HG03066 (cell line): ENCODE measurements around the gene TPRG1.
"Not testable (repeated sequence)": the region's sequence is repeated elsewhere in the genome, so short reads cannot be mapped to it uniquely, and the experiment has no call there.

Experiments
- ATAC-seq: cut with Tn5 transposase; IDR thresholded peaks from one replicate; pipeline ENCODE4 v1.9.1; 2021; ENCODE audit warnings: low read depth; ENCODE audit not compliant: unreplicated experiment

The TPRG1 gene

GRCh38 chr3:189307963-189308362, 136.2 kb downstream of the TPRG1 start:
- no peak for ATAC-seq

- ATAC-seq = no peak
Observed at GRCh38 chr3:189308608-189309007, 136.8 kb downstream of the TPRG1 start.

DNA sequence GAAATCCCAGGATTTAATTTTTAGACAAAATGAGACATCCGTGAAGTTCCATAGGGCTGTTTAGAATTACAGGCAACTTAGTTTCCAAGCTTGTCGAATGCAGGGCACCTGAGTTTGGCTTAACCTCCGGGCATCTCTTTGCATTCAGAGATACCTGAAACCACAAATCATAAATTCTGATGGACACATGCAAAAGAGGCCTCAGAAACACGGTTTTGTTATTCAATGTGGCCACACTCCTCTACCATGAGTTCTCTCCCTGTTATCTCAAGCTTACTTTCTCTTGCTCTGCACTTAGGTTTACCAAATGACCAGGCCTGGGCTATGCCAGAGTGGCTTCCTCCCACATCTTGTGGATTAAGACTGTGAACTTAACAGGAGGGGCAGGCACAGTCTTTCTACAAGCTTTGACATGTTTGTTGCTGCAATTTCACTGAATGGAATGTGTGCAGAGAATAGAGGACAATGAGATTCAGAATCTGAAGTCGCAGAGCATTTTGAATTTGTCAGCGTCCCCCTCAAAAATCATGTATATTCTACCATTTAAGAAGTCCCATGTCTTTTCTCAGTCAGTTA, 137.7 kb downstream of the TPRG1 start:
- no peak for ATAC-seq

- ATAC-seq = no peak
Observed at GRCh38 chr3:189311521-189311920, 139.8 kb downstream of the TPRG1 start.

- no peak for ATAC-seq
Observed at GRCh38 chr3:189312866-189313265, 141.1 kb downstream of the TPRG1 start.

- ATAC-seq = no peak
Observed at GRCh38 chr3:189316296-189317019, 144.7 kb downstream of the TPRG1 start.

DNA sequence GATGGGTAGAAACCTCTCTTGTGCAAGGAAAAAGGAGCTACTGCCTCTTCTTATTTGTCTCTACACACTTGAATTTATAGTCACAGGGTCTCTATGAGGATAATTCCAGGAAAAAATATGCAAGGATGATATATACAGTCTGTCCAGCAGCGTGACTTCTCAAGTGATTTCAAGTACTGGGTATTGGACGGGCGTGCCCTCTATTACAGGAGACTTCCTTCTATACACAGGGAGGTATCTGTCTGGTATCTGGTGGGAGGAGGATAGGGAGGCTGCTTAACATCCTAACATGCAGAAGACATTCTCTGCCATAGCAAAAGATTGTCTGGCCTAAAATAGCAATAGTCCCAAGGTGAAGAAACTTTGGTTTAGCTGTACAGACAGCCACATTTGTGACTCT, 146.1 kb downstream of the TPRG1 start:
- ATAC-seq = no peak

DNA sequence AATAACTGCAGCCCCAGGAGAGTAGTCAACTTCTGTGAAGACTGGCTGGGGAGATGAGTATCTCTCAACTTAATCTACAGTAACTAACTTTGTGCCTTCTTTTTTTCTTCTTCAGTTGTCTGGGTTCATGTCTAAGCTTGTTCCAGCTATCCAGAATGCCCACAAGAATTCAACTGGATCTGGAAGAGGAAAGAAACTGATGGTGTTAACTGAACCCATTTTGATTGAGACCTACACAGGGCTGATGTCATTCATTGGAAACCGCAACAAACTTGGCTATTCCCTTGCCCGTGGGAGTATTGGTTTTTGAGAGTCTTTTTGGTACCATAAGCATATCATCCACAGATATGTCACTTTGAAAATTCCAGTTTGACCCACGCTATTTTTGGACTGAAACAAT, 148.7 kb downstream of the TPRG1 start:
- no peak for ATAC-seq

GRCh38 chr3:189322339-189322738, 150.6 kb downstream of the TPRG1 start:
- ATAC-seq = no peak

GRCh38 chr3:189324538-189325138, 152.9 kb downstream of the TPRG1 start:
- peak; percentile 99 for ATAC-seq

GRCh38 chr3:189325454-189325853, 153.7 kb downstream of the TPRG1 start:
- ATAC-seq = no peak

DNA sequence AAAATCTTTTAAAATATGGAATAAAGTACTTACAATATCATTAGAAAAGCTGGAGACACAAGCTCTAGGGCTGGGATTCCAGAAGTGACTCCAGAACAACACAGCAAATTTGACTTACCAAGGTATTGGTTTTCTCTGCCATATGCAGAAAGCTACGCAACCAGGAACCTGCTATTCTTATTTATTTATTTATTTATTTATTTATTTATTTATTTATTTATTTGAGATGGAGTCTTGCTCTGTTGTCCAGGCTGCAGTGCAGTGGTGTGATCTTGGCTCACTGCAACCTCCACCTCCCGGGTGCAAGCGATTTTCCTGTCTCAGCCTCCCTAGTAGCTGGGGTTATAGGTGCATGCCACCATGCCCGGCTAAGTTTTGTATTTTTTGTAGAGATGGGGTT, 157.9 kb downstream of the TPRG1 start:
- not testable (repeated sequence) for ATAC-seq

- no peak for ATAC-seq
Observed at GRCh38 chr3:189330066-189330465, 158.3 kb downstream of the TPRG1 start.

- no peak for ATAC-seq
Observed at GRCh38 chr3:189331002-189331418, 159.2 kb downstream of the TPRG1 start.

DNA sequence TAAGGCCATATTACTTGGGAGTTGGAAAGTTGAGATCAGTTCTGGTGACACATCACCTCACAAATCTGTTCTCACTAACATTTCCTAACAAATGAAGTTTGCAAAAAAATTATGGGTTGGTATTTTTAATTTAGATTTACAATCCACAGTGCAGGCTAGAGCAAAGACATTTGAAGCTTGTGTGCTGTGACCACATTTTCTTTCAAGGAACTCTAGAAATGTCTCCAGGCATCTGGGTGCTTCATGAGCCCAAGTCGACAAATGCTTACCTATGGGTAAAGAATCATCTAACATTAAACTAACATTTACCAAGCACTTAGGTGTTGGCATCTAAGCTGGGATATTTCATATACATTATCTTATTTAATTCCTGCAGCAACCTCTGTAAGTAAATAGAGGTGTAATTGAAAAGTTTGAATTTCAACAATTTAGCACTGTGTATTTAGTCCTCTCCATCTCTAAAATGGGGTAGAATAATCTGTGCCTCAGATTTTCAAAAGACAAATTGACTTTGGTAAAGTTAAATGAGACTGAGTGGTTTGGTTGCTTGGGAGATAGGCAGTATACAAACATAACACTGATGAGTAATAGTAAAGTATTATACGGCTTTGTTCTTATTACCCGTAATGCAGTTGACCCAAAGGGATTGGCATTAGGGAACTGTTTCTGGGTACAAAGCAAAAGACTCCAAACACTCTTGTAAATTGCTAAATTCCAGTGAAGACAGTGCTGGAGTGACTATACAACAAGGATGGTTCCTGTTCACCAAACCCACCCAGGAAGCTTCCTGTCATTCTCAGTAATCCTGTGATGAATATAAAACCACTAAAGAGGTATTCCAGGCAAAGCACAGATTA, 162.5 kb downstream of the TPRG1 start:
- ATAC-seq = no peak

DNA sequence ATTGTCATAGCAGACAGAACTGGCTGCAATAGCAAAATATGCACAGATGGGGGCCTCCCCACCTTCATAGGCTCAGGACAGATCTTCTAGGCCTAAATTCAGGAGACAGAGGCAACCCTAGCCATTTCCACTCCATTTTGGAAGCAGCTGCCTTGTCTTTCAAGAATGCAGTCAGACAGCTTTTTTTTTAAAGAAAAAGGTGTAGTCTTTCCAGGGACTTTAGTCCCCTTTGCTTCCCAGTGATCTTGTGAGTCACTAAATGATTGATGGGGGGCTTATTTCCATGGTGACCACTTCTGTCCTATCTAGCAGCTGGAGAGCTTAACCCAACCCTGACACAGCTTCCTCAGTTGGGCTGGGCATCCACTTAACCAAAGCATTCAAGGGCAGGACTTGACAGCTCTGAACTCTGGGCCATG, 165.9 kb downstream of the TPRG1 start:
- no peak for ATAC-seq

- no peak for ATAC-seq
Observed at GRCh38 chr3:189338366-189338765, 166.6 kb downstream of the TPRG1 start.

DNA sequence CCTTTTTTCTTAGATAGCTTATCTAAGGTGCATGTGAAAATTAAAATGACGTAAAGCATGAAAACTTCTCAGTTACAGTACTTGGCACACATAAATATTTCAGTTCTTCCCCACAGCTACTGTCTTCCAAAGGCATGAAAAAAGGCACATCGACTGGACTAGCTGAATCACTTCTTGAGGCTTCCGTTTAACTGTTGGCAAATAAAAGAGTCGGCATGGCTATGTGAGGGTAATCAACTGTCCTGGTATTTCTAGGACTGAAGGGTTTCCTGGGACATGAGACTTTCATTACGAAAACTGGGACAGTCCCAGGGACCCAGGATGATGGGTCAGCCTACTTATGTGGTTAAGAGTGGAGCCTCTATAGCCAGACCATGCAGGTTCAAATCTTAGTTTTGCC, 168.2 kb downstream of the TPRG1 start:
- ATAC-seq = no peak

- no peak for ATAC-seq
Observed at GRCh38 chr3:189340680-189341460, 169.1 kb downstream of the TPRG1 start.

DNA sequence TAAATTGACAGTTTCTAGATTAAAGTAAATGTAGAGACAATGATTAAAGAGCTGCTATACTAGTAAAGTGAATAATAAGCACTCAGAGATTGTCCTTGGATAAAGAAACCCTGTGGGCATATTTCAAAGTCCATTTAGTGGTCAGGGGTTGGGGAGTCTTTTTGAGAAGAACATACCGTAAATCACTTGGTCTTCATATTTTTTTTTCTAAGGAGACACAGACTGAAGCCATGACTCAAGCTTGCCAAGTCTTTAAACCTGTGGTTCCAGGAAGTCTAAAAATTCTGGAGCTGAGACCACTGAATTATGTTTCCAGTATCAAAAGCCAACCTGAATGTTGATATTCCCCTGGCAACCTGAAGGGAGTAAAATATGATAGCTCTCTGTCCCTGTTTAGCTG, 171.0 kb downstream of the TPRG1 start:
- no peak for ATAC-seq
